KMS-11 (cell line): ENCODE results near the gene PAK6.

ENCODE experiments used
- H2AFZ ChIP-seq: fragments of 200-600 bp; sonication (generic); 2 replicates; pipeline ENCODE4 v1.6.1; 2016; ENCODE audit warnings: antibody characterized with exemption, mixed run types, low read depth
- H3K27ac ChIP-seq: fragments of 200-600 bp; sonication (generic); 2 replicates; pipeline ENCODE4 v1.6.1; 2016; ENCODE audit warnings: mild to moderate bottlenecking, mixed run types
- H3K27me3 ChIP-seq: fragments of 200-600 bp; sonication (generic); 2 replicates; pipeline ENCODE4 v1.6.1; 2017; ENCODE audit warnings: mild to moderate bottlenecking, low read depth, mixed run types, moderate library complexity; ENCODE audit not compliant: insufficient read depth
- H3K36me3 ChIP-seq: fragments of 200-600 bp; sonication (generic); 2 replicates; pipeline ENCODE4 v1.6.1; 2017; ENCODE audit warnings: mild to moderate bottlenecking, mixed run types; ENCODE audit not compliant: insufficient read depth
- H3K4me1 ChIP-seq: fragments of 200-600 bp; sonication (generic); 2 replicates; pipeline ENCODE4 v1.6.1; 2016; ENCODE audit warnings: mild to moderate bottlenecking, low read depth, mixed run types; ENCODE audit not compliant: poor library complexity, severe bottlenecking
- H3K4me2 ChIP-seq: fragments of 200-600 bp; sonication (generic); 2 replicates; pipeline ENCODE4 v1.7.0; 2016; ENCODE audit warnings: mild to moderate bottlenecking, mixed run types
- H3K4me3 ChIP-seq: fragments of 200-600 bp; sonication (generic); IDR thresholded peaks from 2 replicates; pipeline ENCODE4 v1.6.1; 2017; ENCODE audit warnings: low read depth, low read length, mixed read lengths; ENCODE audit not compliant: insufficient read depth
- H3K79me2 ChIP-seq: fragments of 200-600 bp; sonication (generic); 2 replicates; pipeline ENCODE4 v1.6.1; 2016; ENCODE audit warnings: low read depth, mixed run types; ENCODE audit not compliant: insufficient read depth
- H3K9ac ChIP-seq: fragments of 200-600 bp; sonication (generic); 2 replicates; pipeline ENCODE4 v1.6.1; 2016; ENCODE audit warnings: mild to moderate bottlenecking, mixed run types
- H4K20me1 ChIP-seq: fragments of 200-600 bp; sonication (generic); 2 replicates; pipeline ENCODE4 v1.6.1; 2016; ENCODE audit warnings: mild to moderate bottlenecking, mixed run types; ENCODE audit not compliant: insufficient read depth
- CTCF ChIP-seq: fragments of 200-600 bp; sonication (generic); conservative IDR thresholded peaks from 2 replicates; pipeline ENCODE4 v1.6.1; 2017; ENCODE audit warnings: low read depth, mild to moderate bottlenecking, antibody characterized with exemption, low read length, moderate library complexity, mixed read lengths

The PAK6 gene

DNA sequence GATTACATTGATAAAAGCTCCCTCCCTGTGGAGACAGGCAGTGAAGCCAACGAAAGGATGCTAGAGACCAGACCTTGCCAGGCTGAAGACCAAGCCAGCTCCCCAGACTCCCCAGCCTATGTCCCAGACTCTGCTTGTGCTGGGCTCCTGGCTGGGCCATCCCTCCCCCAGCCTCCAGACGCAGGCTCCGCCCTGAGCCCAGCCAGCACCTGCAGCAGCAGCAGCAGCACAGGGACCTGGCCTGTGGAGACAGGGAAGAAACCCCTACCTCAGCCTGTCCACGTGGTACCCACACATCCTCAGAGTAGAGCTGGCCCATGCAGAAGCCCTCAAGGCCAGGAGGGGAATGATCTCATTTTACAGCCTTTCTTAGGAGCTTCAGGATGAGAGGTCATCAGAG lies 30.7 kb downstream of the PAK6 start:
- Histone ChIP-seq H4K20me1 (no peaks in the 10 kb centered on the region), H3K4me3 (no peak overlapping the region)

DNA sequence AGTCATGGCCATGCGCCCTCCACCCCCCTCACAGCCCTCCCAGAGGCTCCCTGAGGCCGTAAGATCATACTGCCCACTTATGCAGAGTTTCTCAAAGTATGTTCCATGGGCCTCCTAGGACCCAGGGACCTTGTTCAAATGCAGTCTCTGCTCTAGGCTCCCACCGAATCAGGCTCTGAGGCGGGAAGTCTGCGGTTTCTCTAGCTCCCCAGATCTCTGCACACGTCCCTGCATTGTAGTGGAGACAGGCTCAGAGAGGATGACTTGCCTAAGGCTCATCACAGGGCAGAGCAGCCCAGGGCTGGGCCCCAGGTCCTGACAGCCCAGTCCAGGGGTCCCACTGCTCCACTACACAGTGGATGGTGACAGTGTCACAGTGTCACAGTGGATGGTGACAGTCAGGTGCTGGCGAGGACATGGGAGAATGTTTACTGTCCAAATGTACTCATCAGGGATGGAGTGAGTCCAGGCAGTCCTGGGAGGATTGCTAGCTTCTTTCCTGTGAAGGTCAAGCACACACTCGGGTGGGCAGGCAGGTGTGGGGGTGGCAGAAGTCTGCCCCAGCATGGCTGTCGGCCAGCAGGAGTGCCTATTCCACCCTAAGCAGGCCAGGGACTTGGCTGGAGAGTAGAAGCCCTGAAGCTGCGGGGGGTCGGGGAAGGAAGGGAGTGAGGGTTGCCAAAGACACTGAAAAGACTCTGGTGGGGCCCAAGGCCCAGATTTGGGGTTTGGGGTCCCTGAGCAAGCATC lies 31.6 kb downstream of the PAK6 start:
- Histone ChIP-seq H3K36me3 (no peaks in the 10 kb centered on the region), H4K20me1 (no peaks in the 10 kb centered on the region), H2AFZ (no peak overlapping the region), H3K4me1 (peaks cover 4% of the 10 kb centered on the region), H3K9ac (no peak overlapping the region), H3K27me3 (no peaks in the 10 kb centered on the region), H3K4me3 (no peak overlapping the region), H3K27ac (no peak overlapping the region), H3K79me2 (no peaks in the 10 kb centered on the region), H3K4me2 (no peak overlapping the region)
- no peak for TF ChIP-seq CTCF

More for the DNA sequence above, 30.7 kb downstream of the PAK6 start:
- TF ChIP-seq CTCF = no peak
- no peak overlapping the region for H3K4me2 ChIP-seq
- no peak overlapping the region for H3K9ac ChIP-seq
- H3K4me1 ChIP-seq = no peaks in the 10 kb centered on the region
- no peaks in the 10 kb centered on the region for H3K36me3 ChIP-seq
- H3K27ac ChIP-seq = no peak overlapping the region
- H3K27me3 ChIP-seq = no peaks in the 10 kb centered on the region
- no peak overlapping the region for H2AFZ ChIP-seq
- no peaks in the 10 kb centered on the region for H3K79me2 ChIP-seq

DNA sequence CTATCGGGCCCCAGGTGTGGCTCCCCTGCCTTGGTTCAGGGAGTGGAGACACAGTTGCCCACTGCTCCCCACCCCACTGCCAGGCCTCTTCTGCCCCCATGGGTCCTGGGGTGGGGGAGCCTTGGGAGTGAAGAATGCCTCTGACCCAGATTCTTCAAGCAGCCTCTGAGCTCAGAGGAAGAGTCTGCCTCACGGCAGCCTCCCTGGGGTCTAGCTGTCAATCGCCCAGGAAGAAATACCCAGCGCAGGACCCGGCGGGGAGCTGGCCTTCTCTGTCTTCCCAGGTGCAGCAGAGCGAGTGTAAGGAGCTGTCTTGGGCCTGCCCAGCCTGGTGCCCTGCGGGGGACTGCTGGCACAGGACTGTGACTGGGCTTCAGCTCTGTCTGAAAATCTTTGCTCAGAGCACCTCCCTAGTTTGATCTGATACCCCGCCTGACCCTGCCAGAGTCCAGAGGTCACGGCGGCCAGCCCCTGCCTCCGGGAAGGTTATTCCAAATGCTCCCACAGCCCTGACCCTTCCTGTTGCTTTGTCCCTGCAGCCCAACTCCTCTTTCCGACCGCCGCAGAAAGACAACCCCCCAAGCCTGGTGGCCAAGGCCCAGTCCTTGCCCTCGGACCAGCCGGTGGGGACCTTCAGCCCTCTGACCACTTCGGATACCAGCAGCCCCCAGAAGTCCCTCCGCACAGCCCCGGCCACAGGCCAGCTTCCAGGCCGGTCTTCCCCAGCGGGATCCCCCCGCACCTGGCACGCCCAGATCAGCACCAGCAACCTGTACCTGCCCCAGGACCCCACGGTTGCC lies 33.0 kb downstream of the PAK6 start:
- TF ChIP-seq CTCF = no peak
- Histone ChIP-seq H3K9ac (no peak overlapping the region), H3K36me3 (no peaks in the 10 kb centered on the region), H3K27me3 (no peaks in the 10 kb centered on the region), H3K4me3 (no peak overlapping the region), H3K79me2 (no peaks in the 10 kb centered on the region), H2AFZ (no peak overlapping the region), H3K27ac (no peak overlapping the region), H3K4me1 (peaks cover 4% of the 10 kb centered on the region), H3K4me2 (no peak overlapping the region), H4K20me1 (no peaks in the 10 kb centered on the region)

- Histone ChIP-seq H3K27me3 (no peaks in the 10 kb centered on the region; the same call in 1 of the 2 replicates), H3K36me3 (no peaks in the 10 kb centered on the region), H3K9ac (no peak overlapping the region), H3K4me3 (no peak overlapping the region), H3K4me2 (no peak overlapping the region), H4K20me1 (no peaks in the 10 kb centered on the region), H3K27ac (no peak overlapping the region), H3K79me2 (no peaks in the 10 kb centered on the region), H2AFZ (no peak overlapping the region), H3K4me1 (peaks cover 4% of the 10 kb centered on the region)
- TF ChIP-seq CTCF = peak; percentile 31; the same call in 1 of the 2 replicates
Measured at GRCh38 chr15:40272485-40273056, 33.7 kb downstream of the PAK6 start.
